ENCODE measurements around the gene ZIK1.
A peak's percentile ranks its signal among the peaks of the same experiment; 100 is the strongest.

Gene ZIK1

DNA sequence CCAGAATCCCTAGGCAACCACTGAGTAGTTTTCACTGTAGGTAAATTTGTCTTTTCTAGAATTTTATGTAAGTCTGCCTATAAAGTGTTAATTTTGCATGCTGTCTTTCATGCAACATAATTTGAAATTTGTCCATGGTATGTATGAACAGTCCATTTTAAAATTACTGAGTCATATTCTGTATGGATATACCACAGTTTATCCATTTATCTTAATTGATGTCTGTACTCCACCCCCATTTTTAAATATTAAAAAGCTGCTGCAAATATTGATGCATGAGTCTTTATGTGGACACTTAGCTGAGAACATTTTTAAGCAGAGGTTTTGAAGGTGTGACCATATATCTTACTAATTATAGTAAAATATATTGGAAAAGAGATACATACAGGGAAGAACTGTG lies 39.1 kb downstream of the ZIK1 start:
- ChIA-PET CTCF (interaction anchor here (1.0 kb wide), 1 partner anchor 9 kb away, joined by 3 read pairs; the partner anchor contains the start of gene ZNF134), POLR2A (no interaction called here)
- TF ChIP-seq, protein P1, sequence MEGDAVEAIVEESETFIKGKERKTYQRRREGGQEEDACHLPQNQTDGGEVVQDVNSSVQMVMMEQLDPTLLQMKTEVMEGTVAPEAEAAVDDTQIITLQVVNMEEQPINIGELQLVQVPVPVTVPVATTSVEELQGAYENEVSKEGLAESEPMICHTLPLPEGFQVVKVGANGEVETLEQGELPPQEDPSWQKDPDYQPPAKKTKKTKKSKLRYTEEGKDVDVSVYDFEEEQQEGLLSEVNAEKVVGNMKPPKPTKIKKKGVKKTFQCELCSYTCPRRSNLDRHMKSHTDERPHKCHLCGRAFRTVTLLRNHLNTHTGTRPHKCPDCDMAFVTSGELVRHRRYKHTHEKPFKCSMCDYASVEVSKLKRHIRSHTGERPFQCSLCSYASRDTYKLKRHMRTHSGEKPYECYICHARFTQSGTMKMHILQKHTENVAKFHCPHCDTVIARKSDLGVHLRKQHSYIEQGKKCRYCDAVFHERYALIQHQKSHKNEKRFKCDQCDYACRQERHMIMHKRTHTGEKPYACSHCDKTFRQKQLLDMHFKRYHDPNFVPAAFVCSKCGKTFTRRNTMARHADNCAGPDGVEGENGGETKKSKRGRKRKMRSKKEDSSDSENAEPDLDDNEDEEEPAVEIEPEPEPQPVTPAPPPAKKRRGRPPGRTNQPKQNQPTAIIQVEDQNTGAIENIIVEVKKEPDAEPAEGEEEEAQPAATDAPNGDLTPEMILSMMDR (IDR thresholded peaks at IDR 0.05; ENCODE audit: insufficient read depth, low read length, missing control alignments) = no peak

DNA sequence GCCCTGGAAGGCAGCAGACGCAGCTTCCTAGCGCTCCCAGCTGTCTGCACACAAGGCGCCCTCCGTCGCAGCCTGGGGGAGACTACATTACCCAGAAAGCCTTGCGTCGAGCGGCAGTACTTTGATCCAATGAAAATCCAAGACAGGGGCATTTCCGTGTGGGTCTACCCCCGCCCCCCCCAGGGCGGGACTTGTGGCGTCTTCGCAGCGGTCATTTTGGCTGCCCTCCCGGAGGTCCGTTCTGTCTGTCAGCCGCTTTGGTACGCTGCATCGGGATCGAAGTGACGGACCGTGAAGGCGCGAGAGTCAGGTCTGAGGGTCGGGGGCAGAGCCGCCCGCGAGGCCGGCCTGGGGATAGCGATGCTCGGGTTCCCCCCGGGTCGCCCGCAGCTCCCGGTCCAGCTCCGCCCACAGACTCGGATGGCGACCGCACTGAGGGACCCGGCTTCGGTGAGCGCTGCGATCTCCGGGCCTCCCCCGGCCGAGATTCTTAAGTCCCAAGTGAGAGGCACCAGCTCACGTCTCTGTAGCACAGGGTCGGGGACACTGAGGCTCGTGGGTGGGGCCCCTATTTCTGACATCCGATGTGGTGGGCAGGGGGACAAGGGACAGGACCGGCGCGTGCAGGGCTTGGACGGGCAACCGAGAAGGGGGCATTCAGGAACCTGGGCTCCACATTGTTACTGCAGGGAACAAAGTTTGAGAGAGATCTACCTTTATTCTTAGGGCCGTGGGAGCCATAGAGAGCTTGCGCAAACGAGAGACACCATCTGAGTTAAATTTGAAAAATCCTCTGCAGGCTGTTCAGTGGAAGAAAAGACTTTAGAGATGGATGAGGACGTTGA lies 49.3 kb downstream of the ZIK1 start, which contains the start of gene ZNF211:
Gene ZNF211 (plus strand): TSS at position 182 of the 845 bp plus-strand sequence. CDS start 179 bp downstream, at position 361.
- ChIA-PET CTCF (interaction anchor here (1.0 to 1.6 kb wide), 3 partner anchors 15 to 75 kb away, joined by 3 to 4 read pairs (median 3); partner anchors contain the start of gene ZNF551), POLR2A (interaction anchor here (1.0 to 1.4 kb wide), 2 partner anchors 19 to 76 kb away, joined by 3 to 4 read pairs; partner anchors contain the start of genes ZNF134 and ZNF154)
- H3K4me3 ChIP-seq (ENCODE audit: low read depth, low read length) = peak within 1 kb of the TSS; percentile 88
- TF ChIP-seq, protein P1 (IDR thresholded peaks at IDR 0.05; ENCODE audit: insufficient read depth, low read length, missing control alignments) = no peak
- DNase-seq (ENCODE audit: low read depth, low spot score) = peak; percentile 49

More for the DNA sequence above, 39.1 kb downstream of the ZIK1 start:
- no peak for DNase-seq (ENCODE audit: low read depth, low spot score)
- H3K4me3 ChIP-seq (ENCODE audit: low read depth, low read length) = no peak overlapping the region

DNA sequence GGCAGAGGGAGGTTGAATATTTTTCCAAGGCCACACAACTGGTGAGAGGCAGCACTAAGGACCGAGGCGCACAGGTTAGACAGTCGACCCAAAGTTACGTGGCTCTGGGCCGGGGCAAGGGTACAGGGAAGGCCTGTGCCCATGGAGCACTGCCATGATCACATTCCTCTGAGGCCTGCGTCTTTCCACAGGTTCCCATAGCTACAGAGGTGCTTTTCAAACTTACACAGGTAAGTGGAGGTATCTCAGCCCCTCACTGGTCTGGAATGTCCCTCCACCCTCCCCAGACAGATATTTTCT lies 49.8 kb downstream of the ZIK1 start:
- peak overlapping the region; percentile 88 for H3K4me3 ChIP-seq (ENCODE audit: low read depth, low read length)
- no peak for DNase-seq (ENCODE audit: low read depth, low spot score)
- TF ChIP-seq, protein P1 (IDR thresholded peaks at IDR 0.05; ENCODE audit: insufficient read depth, low read length, missing control alignments) = no peak
- CTCF ChIA-PET = interaction anchor here (1.0 kb wide), 1 partner anchor 76 kb away, joined by 3 read pairs; no protein-coding TSS in a partner anchor
- POLR2A ChIA-PET = interaction anchor here (1.0 kb wide), 1 partner anchor 75 kb away, joined by 3 read pairs; the partner anchor contains the start of gene ZNF154

DNA sequence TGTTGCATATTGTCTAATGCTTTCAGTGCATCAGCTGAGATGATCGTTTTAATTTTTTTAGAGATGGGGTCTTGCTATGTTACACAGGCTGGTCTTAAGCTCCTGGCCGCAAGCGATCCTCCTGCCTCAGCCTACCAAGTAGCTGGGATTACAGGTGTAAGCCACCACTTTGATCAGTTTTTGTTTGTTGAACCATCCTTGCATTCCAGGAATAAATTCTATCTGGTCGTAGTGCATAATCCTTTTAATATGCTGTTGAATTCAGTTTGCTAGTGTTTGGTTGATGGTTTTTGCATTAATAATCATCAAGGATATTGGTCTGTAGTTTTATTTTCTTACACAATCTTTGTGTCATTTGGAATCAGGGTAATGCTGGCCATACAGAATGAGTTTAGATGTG lies 53.4 kb downstream of the ZIK1 start:
- ChIA-PET POLR2A (no interaction called here), CTCF (no interaction called here)
- TF ChIP-seq, protein P1 (IDR thresholded peaks at IDR 0.05; ENCODE audit: insufficient read depth, low read length, missing control alignments) = no peak
- H3K4me3 ChIP-seq (ENCODE audit: low read depth, low read length) = no peak overlapping the region
- DNase-seq (ENCODE audit: low read depth, low spot score) = no peak

DNA sequence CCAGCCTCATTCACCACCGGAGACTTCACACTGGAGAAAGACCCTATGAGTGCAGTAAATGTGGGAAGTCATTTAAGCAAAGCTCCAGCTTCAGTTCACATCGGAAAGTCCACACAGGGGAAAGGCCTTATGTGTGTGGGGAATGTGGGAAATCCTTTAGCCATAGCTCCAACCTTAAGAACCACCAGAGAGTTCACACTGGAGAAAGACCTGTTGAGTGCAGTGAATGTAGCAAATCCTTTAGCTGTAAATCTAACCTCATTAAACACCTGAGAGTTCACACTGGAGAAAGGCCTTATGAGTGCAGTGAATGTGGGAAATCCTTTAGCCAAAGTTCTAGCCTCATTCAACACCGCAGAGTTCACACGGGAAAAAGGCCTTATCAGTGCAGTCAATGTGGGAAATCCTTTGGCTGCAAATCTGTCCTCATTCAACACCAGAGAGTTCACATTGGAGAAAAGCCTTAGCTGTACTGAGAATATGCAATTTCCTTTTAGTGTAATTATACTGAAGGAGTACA lies 57.8 kb downstream of the ZIK1 start:
- POLR2A ChIA-PET = no interaction called here
- CTCF ChIA-PET = no interaction called here
- no peak overlapping the region for H3K4me3 ChIP-seq (ENCODE audit: low read depth, low read length)
- TF ChIP-seq, protein P1 (IDR thresholded peaks at IDR 0.05; ENCODE audit: insufficient read depth, low read length, missing control alignments) = no peak
- no peak for DNase-seq (ENCODE audit: low read depth, low spot score)

GRCh38 chr19:57642396-57643046 lies 58.6 kb downstream of the ZIK1 start:
- TF ChIP-seq, protein P1 (IDR thresholded peaks at IDR 0.05; ENCODE audit: insufficient read depth, low read length, missing control alignments) = no peak
- ChIA-PET CTCF (no interaction called here), POLR2A (no interaction called here)
- H3K4me3 ChIP-seq (ENCODE audit: low read depth, low read length) = no peak overlapping the region
- no peak for DNase-seq (ENCODE audit: low read depth, low spot score)

All from AG04449 (cell line).